ENCODE data around the gene ELOVL7.
"Not testable (repeated sequence)": the region's sequence is repeated elsewhere in the genome, so short reads cannot be mapped to it uniquely, and the experiment has no call there.

The ELOVL7 gene

DNA sequence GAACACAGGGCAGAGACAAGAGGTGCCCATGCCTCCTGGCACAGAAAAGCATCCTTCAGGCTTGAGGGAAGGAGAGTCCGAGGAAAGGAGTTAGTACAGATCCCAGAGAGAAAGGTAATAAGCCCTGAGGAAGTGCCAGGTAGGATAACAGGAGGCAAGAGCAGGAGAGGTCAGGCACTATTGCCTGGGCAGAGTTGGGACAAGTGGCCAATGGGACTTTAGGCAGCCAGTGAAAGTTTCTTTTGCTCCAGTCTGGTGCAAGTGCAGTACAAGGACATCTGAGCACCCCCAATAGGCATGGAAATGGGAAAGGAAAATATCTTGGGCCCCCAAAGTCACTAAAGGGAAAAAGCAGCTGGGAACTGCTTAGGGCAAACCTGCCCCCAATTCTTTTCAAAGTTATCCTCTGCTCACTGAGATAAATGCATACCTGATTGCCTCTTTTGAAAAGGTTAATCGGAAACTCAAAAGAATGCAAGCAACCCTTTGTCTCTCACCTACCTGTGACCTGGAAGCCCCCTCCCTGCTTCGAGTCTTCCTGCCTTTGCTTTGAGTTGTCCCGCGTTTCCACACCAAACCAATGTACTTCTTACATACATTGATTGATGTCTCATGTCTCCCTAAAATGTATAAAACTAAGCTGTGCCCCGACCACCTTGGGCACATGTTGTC, 46.5 kb downstream of the ELOVL7 start:
- in situ Hi-C loops (cut with MboI; ENCODE audit: low sequenced_read_pairs), result no loop called here

- in situ Hi-C loops (cut with MboI; ENCODE audit: low sequenced_read_pairs), result not testable (repeated sequence)
Observed at GRCh38 chr5:60795424-60795950, 48.6 kb downstream of the ELOVL7 start.

DNA sequence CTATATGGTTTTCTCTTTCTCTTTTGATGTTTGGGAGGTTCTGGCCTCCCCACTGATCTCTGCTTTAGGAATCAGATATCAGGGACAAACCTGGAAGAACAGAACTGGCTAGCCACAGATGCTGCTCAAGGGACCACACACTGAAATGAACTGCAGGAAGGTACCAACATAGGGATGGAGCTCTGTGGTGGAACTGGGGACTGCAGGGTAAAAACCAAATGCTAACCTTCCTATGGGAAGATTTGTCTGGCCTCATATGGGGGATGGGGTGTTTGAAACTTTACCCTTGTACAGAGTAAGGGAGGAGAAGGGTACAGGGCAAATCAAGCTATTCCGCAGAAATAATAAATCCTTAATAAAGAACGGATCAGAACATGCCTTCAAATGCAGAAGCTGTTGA, 49.4 kb downstream of the ELOVL7 start:
- in situ Hi-C loops (cut with MboI; ENCODE audit: low sequenced_read_pairs), result no loop called here

DNA sequence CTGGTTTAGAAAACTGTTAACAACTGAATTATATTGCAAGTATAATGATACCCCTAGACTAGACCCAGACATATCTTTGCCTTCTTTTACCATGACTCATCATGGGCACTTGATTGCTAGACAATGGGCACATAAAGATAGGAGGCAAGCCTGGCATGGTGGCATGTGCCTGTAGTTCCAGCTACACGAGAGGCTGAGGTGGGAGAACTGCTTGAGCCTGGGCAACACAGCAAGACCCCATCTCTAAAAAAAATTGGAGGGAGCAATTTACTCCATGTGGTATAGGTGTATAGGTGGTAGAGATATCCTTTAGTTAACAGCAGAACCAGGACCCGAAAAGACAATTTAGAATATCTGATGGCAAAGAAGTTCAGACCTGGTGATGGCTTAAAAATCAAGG, 51.6 kb downstream of the ELOVL7 start:
- in situ Hi-C loops (cut with MboI; ENCODE audit: low sequenced_read_pairs), result no loop called here

- in situ Hi-C loops (cut with MboI; ENCODE audit: low sequenced_read_pairs), result no loop called here
Observed at GRCh38 chr5:60789551-60789950, 54.5 kb downstream of the ELOVL7 start.

GRCh38 chr5:60788863-60789513, 55.1 kb downstream of the ELOVL7 start:
- in situ Hi-C loops (cut with MboI; ENCODE audit: low sequenced_read_pairs), result no loop called here

DNA sequence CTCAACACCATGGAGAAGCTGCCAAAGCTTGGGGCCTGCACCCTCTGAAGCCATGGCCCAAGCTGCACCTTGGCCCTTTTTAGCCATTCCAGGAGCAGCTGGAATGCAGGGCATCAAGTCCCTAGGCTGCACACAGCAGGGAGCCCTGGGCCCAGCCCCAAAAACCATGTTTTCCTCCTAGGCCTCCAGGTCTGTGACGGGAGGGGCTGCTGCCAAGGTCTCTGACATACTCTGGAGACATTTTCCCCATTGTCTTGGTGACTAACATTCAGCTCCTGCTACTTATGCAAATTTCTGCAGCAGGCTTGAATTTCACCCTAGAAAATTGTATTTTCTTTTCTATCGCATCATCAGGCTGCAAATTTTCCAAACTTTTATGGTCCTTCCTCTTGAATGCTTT, 64.6 kb downstream of the ELOVL7 start:
- in situ Hi-C loops (cut with MboI; ENCODE audit: low sequenced_read_pairs), result no loop called here

DNA sequence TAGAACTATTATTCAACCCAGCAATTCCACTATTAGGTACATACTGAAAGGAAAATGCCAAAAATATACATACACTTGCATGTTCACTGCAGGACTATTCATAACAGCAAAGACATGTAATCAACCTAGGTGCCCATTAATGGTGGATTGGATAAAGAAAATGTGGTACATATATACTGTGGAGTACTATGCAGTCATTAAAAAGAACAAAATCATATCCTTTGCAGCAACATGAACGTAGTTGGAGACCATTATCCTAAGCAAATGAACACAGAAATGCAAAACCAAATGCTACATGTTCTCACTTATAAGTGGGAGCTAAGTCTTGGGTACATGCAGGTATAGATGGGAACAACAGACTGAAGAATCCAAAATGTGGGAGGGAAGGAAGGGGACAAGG, 67.7 kb downstream of the ELOVL7 start:
- in situ Hi-C loops (cut with MboI; ENCODE audit: low sequenced_read_pairs), result no loop called here

DNA sequence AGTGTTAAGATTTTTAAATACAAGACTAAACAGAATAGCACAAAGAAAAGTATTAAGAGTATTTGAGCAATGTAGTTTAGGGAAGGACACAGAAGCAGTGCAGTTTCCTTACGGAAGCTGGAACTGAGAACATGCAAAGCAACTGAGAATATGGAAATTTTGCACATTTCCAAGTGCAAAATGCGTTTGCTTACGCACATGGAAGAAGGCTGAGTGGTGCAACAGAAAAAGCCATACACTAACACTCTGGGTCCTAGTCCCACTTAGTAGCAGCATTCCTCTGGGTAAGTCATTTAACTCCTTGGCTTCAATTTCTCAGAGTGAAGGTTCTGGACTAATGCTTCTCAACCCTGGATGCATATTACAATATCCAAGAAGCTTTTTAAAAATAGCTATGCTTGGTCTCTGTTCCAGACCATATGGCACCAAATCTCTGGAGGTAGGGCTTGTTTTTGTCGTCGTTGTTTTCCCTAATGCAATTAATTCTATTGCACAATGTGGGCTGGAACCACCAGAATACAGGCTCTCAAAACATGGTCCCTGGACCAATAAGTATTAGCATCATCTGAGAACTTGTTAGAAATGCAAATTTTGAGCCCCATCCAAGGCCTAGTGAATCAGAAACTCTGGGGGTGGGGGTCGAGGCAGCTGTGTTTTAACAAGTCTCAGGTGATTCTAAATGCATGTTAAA, 78.9 kb downstream of the ELOVL7 start:
- in situ Hi-C loops (cut with MboI; ENCODE audit: low sequenced_read_pairs), result no loop called here

DNA sequence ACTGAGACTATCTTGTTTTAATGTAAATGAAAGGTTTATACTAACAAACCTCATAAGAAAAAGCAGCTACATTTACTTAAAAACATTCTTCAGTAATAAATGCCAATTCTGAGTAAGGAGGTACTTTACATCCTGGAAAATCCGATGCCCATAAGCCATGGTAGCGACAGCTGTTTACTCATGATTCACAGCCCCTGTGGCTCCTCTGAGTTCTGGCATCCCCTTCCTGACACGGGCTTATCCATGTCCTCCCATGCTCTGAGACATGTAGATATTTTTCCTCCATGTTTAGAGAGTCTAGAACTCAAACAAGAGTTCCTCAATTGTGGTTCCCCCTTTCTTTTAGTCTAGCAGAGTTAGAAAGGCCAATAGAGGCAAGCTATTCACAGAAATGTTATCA, 81.0 kb downstream of the ELOVL7 start:
- in situ Hi-C loops (cut with MboI; ENCODE audit: low sequenced_read_pairs), result no loop called here

- in situ Hi-C loops (cut with MboI; ENCODE audit: low sequenced_read_pairs), result no loop called here
Observed at GRCh38 chr5:60754495-60754894, 89.6 kb downstream of the ELOVL7 start.

- in situ Hi-C loops (cut with MboI; ENCODE audit: low sequenced_read_pairs), result no loop called here
Observed at GRCh38 chr5:60744682-60745081, 99.4 kb downstream of the ELOVL7 start.

DNA sequence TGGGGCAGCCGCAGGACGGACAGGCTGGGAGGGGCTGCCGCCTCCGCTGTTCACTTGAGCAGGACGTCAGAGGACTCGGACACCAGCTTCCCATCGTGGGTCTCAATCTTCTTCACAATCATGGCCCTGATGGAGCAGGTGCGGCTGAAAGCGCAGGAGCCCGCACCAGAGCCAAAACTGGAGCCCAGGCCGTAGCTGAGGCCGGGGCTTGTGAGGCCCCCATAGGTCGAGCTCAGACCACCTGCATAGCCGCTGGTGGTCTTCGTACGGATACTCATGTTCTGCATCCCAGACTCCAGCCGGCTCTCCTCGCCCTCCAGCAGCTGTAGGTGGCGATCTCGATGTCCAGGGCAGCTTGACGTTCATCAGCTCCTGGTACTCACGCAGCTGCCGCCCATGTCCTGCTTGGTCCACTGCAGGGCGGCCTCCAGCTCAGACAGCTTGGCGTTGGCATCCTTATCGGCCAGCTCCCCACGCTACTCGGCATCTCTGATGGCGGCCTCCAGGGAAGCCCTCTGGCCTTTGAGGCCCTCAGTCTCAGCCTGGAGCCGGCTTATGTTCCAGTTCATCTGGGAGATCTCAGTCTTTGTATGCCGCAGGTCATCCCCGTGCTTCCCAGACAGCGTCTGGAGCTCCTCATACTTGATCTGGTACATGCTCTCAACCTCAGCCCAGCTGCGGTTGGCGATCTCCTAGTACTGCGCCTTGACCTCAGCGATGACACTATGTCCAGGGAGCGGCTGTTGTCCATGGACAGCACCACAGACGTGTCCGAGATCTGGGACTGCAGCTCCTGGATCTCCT, 100.4 kb downstream of the ELOVL7 start:
- in situ Hi-C loops (cut with MboI; ENCODE audit: low sequenced_read_pairs), result no loop called here

DNA sequence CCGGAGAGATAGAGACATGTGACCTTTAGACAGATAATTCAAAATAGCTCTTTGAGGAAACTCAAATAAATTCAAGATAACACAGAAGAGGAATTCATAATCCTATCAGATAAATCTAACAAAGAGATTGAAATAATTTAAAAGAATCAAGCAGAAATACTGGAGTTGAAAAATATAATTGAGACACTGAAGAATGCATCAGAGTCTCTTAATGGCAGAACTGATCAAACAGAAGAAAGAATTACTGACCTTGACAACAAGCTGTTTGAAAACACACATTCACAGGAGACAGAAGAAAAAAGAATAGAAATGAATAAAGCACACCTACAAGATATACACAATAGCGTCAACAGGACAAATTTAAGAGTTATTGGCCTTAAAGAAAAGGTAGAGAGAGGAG, 103.7 kb downstream of the ELOVL7 start:
- in situ Hi-C loops (cut with MboI; ENCODE audit: low sequenced_read_pairs), result no loop called here

DNA sequence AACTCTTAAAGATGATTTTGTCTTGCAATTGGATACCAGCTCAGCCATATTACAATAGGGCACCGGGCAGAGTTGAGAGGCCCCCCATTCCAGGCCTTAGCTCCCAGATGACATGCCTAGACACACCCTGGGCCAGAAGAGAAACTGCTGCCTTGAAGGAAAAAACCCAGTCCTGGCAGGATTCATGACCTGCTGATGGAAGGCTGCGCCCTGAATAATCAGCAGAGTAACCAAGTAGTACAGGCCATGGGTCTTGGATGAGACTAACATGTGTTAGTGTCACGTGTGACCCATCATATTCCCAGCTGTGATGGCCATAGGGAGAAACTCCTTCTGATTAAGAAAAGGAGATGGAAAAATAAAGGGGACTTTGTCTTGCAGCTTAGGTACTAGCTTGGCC, 105.1 kb downstream of the ELOVL7 start:
- in situ Hi-C loops (cut with MboI; ENCODE audit: low sequenced_read_pairs), result no loop called here

DNA sequence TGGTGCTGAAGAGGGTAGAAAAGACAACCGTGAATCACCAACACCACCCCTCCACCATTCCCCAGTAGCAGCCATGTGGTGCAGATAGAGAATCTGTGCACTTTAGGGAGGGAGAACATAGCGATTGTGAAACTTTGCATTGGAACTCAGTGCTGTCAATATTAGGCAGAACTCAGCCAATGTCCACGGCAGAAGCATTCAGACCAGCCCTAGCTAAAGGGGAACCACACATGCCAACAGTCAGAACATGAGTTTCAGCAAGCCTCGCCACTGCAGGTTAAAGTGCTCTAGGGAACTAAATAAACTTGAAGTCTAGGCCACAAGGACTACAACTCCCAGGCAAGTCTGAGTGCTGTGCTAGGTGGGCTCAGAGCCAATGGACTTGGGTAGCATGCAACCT, 105.6 kb downstream of the ELOVL7 start:
- in situ Hi-C loops (cut with MboI; ENCODE audit: low sequenced_read_pairs), result no loop called here

- in situ Hi-C loops (cut with MboI; ENCODE audit: low sequenced_read_pairs), result not testable (repeated sequence)
Observed at GRCh38 chr5:60730858-60731257, 113.2 kb downstream of the ELOVL7 start.

DNA sequence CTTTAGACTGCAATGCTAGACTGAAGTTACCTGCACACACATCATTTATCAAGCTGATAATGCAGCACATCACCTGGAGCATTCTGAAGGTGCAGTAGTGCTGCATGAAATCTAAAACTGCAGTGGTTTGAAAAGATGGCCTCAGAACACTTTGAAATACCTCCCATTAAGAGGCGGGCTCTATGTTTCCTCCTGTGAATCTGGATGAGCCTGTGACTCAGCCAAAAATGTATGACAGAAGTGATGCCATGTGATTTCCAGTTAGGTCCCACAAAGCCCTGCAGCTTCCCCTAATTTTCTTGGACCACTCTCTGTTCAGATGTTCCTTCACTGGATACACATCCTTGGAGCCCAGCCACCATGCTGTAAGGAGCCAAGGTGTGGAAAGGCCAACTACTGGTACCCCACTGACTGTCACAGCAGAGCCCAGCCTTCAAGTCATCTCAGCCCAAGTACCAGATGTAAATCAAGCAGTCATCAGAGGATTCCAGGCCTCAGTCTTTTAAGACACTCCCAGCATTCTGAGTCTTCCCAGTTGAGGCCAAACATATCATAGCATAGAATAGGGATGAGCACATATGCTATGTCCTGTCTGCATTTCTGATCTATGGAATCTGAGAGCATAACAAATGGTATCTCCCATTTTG, 116.9 kb downstream of the ELOVL7 start:
- in situ Hi-C loops (cut with MboI; ENCODE audit: low sequenced_read_pairs), result no loop called here

DNA sequence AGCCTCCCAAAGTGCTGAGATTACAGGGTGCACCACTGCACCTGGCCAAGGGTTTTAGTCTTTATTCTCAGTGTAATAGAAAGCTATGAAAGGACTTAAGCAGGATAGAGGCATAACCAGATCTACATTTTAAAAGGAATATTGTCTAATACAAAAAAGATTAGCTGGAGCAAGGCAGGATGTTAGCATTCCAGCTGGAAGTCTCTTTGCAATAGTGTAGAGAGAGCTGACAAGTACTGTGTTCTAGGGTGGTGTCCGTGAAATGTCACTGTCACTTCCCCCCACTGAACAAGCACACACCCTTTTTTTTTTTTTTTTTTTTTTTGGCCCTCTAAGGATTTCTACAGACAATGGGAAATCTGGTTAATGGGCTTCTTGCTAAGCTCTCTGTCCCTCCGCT, 119.9 kb downstream of the ELOVL7 start:
- in situ Hi-C loops (cut with MboI; ENCODE audit: low sequenced_read_pairs), result no loop called here

DNA sequence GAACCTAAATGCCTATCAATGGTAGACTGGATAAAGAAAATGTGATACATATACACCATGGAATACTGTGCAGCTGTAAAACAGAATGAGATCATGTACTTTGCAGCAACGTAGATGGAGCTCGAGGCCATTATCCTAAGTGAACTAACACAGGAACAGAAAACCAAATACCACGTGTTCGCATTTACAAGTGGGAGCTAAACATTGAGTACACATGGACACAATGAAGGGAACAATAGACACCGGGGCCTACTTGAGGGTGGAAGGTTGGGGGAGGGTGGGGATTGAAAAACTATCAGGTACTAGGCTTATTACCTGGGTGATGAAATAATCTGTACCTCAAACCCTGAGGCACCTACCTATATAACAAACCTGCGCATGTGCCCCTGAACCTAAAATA, 121.7 kb downstream of the ELOVL7 start:
- in situ Hi-C loops (cut with MboI; ENCODE audit: low sequenced_read_pairs), result no loop called here

DNA sequence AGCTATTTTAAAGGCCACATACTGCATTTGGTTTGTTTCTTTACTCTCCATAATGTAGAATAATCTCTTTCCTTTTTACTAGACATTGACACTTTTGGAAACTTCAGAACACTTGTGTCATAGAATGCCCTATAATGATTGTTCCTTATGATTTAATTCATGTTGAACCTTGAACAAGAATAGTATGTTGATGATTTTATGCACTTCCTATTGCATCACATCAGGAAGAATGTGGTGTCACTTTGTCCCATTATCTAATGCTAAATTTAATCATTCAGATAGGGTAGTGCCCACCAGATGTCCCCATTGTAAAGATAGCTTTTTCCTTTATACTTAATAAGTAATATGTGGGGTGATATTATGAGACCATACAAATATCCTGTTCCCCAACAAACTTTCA, 124.7 kb downstream of the ELOVL7 start:
- in situ Hi-C loops (cut with MboI; ENCODE audit: low sequenced_read_pairs), result no loop called here
